Osteocyte (in vitro differentiated cells): ENCODE measurements around the gene RAC3. TPM values are rescaled to one million over a fixed set of nuclear protein-coding genes. Genes with fewer than 3 reads are reported as not detected.

Source experiments
- DNase-seq: peaks from one replicate; pipeline ENCODE4 v3.0.0; 2021; ENCODE audit warnings: mixed read lengths; ENCODE audit not compliant: unreplicated experiment; ENCODE audit errors: extremely low spot score
- H3K27ac Mint-ChIP-seq: one replicate; pipeline ENCODE4 v1.8.0; 2021; ENCODE audit warnings: mild to moderate bottlenecking, mixed read lengths; ENCODE audit not compliant: unreplicated experiment
- H3K27me3 Mint-ChIP-seq: one replicate; pipeline ENCODE4 v1.8.0; 2021; ENCODE audit warnings: mixed read lengths; ENCODE audit not compliant: unreplicated experiment
- H3K36me3 Mint-ChIP-seq: one replicate; pipeline ENCODE4 v1.8.0; 2021; ENCODE audit warnings: mixed read lengths; ENCODE audit not compliant: unreplicated experiment
- H3K4me1 Mint-ChIP-seq: one replicate; pipeline ENCODE4 v1.8.0; 2021; ENCODE audit warnings: mixed read lengths; ENCODE audit not compliant: unreplicated experiment
- H3K4me3 Mint-ChIP-seq: one replicate; pipeline ENCODE4 v1.8.0; 2021; ENCODE audit warnings: mild to moderate bottlenecking, moderate library complexity, mixed read lengths; ENCODE audit not compliant: unreplicated experiment
- H3K9me3 Mint-ChIP-seq: one replicate; pipeline ENCODE4 v1.8.0; 2021; ENCODE audit warnings: mixed read lengths; ENCODE audit not compliant: unreplicated experiment
- CTCF ChIP-seq: fragments of 200-600 bp; sonication (generic); IDR thresholded peaks from 2 replicates; pipeline ENCODE4 v1.5.0; 2021; ENCODE audit warnings: antibody characterized with exemption, mild to moderate bottlenecking, moderate library complexity
- total RNA-seq: library from RNA; stranded (reverse); gene quantifications from 2 replicates; pipeline ENCODE4 v1.2.1, GENCODE V29; 2021

The RAC3 gene
- total RNA-seq, 1 donor from 2014 or later, result 19.4 TPM

DNA sequence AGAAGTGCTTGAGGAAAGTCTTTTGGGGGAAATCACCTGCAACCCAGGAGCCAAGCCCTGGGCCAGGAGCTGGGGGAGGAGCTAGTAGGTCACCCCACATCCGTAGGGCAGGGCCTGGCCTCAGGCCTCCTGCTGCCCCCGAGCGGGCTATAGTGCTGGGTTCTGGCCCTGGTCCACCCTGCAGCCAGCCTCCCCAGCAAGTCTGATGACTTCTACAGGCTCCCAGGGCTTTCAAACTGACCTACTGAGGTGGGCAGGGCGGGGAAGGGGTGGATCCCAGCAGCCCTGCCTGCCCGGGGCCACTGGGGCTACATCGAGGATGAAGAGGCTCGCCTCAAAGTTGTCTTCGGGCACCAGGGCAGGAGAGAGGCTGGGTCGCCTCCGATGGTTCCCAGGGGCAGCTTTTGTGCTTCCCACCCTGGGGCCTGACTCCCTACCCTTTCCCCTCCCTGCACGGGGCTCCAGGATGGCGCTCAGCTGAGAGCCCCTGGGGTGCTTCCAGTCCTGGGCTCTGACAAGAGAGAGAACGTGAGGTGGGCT lies 13.8 kb upstream of the RAC3 start:
- peaks cover 19% of the 10 kb centered on the region for H3K4me1 Mint-ChIP-seq
- no peak for TF ChIP-seq CTCF
- H3K36me3 Mint-ChIP-seq, result peaks cover 5% of the 10 kb centered on the region
- H3K27ac Mint-ChIP-seq, result no peak overlapping the region
- H3K4me3 Mint-ChIP-seq, result no peak overlapping the region
- no peak for DNase-seq
- H3K9me3 Mint-ChIP-seq, result no peaks in the 10 kb centered on the region
- no peaks in the 10 kb centered on the region for H3K27me3 Mint-ChIP-seq

DNA sequence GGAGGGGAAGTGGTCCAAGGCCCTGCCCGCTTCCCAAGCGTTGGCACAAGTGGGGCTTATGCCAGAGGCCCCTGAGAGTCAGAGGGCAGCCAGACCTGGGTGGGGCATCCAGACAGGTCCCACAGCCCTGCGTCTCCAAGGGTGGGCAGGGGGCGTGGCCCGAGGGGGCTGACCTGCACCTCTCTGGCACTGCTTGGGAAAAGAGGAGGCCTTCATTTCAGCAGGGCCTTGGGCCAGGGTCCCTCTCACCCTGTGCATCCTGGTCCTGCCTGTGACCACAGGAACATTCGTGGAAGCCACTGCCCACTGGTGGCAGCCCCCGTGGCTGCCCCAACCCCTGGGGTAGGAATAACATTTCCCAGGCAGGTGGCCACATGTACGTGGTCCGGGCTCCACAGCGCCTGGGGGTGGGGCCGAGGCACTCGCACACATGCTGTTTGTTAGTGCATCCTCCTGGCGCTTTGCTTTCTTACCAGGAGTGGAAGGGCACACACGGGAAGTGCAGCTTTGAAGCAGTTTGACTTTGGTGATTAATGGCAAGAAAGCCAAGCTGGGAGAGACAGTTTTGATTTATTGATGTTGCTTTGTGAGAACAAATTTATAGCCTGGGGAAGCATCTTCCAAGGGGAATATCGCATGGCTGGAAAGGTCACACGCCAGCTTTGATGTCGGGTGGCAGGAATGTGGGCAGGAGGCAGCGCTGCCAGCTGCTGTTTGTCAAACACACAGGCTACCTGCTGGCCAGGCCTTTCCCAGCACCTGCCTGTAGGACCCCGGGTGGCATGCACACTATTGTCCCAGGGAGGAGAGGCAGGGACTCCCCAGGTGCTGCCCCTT lies 13.1 kb upstream of the RAC3 start:
- DNase-seq, result no peak
- Mint-ChIP-seq H3K27ac (no peak overlapping the region), H3K9me3 (no peaks in the 10 kb centered on the region), H3K4me3 (no peak overlapping the region), H3K27me3 (no peaks in the 10 kb centered on the region), H3K36me3 (peaks cover 5% of the 10 kb centered on the region), H3K4me1 (peaks cover 13% of the 10 kb centered on the region)
- no peak for TF ChIP-seq CTCF

GRCh38 chr17:82018989-82019689 lies 12.3 kb upstream of the RAC3 start:
- Mint-ChIP-seq H3K4me3 (no peak overlapping the region), H3K36me3 (peaks cover 5% of the 10 kb centered on the region), H3K9me3 (no peaks in the 10 kb centered on the region), H3K4me1 (peaks cover 19% of the 10 kb centered on the region), H3K27me3 (no peaks in the 10 kb centered on the region), H3K27ac (no peak overlapping the region)
- DNase-seq, result no peak
- TF ChIP-seq CTCF, result no peak

DNA sequence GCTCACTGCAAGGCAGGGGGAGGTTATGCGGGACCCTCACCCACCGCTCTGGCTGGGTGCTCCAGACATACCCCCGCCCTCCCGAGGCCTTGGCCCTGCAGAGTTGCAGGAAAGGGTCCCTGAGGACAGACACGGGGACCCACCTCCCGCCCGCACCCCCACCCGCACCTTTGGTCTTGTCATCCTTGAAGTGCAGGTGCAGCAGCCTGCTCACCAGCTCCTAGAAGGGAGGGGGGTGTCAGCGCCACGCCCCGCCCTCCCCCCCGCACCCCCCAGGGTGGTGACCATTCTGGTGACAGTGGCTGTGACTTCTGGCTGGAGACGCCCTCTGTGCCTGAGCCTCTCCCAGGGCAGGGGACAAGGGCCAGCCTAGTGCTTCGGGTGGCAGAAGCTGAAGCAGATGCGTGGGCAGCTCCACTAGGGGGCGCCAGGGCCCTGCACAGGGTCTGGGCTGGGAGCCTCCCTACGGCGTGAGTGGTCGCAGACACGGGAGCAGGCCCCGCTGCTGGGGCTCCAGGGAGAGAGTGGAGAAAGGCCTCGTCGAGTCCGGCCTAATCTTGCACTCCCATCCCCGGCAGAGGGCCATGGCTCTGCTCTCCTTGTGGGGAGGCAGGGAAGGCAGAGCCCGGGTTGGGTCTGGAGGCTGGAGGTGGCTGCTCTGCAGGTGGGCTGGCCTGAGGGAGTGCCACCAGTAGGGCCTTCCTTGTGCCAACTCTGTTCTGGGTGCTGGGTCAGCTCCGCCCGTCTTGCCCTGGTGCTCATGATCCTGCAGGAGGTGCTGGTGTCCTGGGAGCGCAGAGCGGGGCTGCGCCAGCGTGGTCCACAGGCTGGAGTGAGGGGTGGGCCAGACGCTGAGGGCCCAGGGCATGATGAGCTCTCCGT lies 11.5 kb upstream of the RAC3 start:
- H3K9me3 Mint-ChIP-seq, result no peaks in the 10 kb centered on the region
- TF ChIP-seq CTCF, result peak; percentile 67
- DNase-seq, result no peak
- no peaks in the 10 kb centered on the region for H3K27me3 Mint-ChIP-seq
- no peak overlapping the region for H3K27ac Mint-ChIP-seq
- peaks cover 5% of the 10 kb centered on the region for H3K36me3 Mint-ChIP-seq
- peaks cover 19% of the 10 kb centered on the region for H3K4me1 Mint-ChIP-seq
- no peak overlapping the region for H3K4me3 Mint-ChIP-seq
